Mammary epithelial cell (primary cell): ENCODE data around the gene RASGRP2.

Experiments
- CTCF ChIP-seq, 2 donors: IDR thresholded peaks in 1 of 2; conservative IDR thresholded peaks in 1 of 2; 2 replicates each; pipeline ENCODE4 v1.5.1; 2011 to 2012; ENCODE audit warnings: inconsistent platforms in 2 of 2, low read length in 2 of 2, mild to moderate bottlenecking in 2 of 2, control low read depth in 1 of 2, low read depth in 1 of 2; ENCODE audit not compliant: insufficient read depth in 1 of 2; ENCODE audit errors: extremely low read depth in 1 of 2
- EZH2 ChIP-seq: IDR thresholded peaks from 2 replicates; pipeline ENCODE4 v1.6.1; 2012; ENCODE audit warnings: low read length, inconsistent platforms, borderline replicate concordance

- no peak for TF ChIP-seq CTCF (conservative IDR thresholded peaks at IDR 0.05 in 1 of 2, IDR thresholded peaks at IDR 0.05 in 1 of 2; ENCODE audit: extremely low read depth in 1 of 2, insufficient read depth in 1 of 2, low read depth in 1 of 2, low read length in 2 of 2)
- no peak for TF ChIP-seq EZH2
Observed at GRCh38 chr11:64789331-64790204, 45.6 kb upstream of the RASGRP2 start.
